ENCODE data around the gene LGR6. TPM values are rescaled to one million over a fixed set of nuclear protein-coding genes. Genes with fewer than 3 reads are reported as not detected.

LGR6 gene
- total and polyA plus RNA-seq, 2 experiments from 2014 or later: 0.66 to 0.89 TPM

DNA sequence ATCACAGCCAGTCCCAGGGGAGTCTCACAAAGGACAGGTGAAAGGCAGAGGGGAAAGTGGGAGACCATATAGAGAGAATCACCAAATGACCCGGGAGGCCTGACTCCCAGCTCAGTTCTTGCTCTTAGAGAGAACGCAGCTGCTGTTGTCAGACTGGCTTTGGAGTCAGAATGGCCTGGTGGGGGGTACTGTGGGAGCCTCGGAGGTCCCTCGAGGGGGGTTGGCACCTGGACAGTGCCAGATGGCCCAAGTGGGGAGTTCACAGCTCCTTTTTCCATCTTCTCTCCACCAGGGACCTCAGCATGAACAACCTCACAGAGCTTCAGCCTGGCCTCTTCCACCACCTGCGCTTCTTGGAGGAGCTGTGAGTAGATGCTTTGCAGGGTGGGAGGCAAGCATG lies 31.5 kb downstream of the LGR6 start:
- Histone ChIP-seq H2AFZ (no peak overlapping the region), H3K27ac (ENCODE audit: low read depth) (no peak overlapping the region), H3K79me2 (replicated peaks; ENCODE audit: insufficient read depth) (no peaks in the 10 kb centered on the region), H4K20me1 (replicated peaks; ENCODE audit: insufficient read depth) (no peaks in the 10 kb centered on the region), H3K4me3 (no peak overlapping the region), H3K27me3 (ENCODE audit: insufficient read depth) (no peaks in the 10 kb centered on the region), H3K36me3 (ENCODE audit: insufficient read depth) (no peaks in the 10 kb centered on the region), H3K9me2 (ENCODE audit: insufficient read depth) (0 out of 2 replicates have a peak, but pooled peaks cover 7% of the 10 kb centered on the region), H3K4me2 (no peak overlapping the region), H3F3A (replicated peaks; ENCODE audit: low read depth) (no peaks in the 10 kb centered on the region), H3K4me1 (ENCODE audit: insufficient read depth) (no peaks in the 10 kb centered on the region)
- Mint-ChIP-seq H3K27me3 (ENCODE audit: insufficient read depth, low read depth, poor library complexity) (peaks cover 8% of the 10 kb centered on the region), H3K9me3 (no peaks in the 10 kb centered on the region; the same call in 2 of the 3 replicates), H3K4me1 (peaks cover 14% of the 10 kb centered on the region), H3K27ac (no peak overlapping the region), H3K36me3 (ENCODE audit: low read depth) (no peaks in the 10 kb centered on the region), H3K4me3 (no peak overlapping the region)
- ATAC-seq: no peak
- TF ChIP-seq NANOG (IDR thresholded peaks at IDR 0.05; ENCODE audit: borderline replicate concordance): no peak
- TF ChIP-seq POLR2AphosphoS5 (IDR thresholded peaks at IDR 0.05; ENCODE audit: low read depth): no peak
- DNase-seq (ENCODE audit: low spot score): no peak

DNA sequence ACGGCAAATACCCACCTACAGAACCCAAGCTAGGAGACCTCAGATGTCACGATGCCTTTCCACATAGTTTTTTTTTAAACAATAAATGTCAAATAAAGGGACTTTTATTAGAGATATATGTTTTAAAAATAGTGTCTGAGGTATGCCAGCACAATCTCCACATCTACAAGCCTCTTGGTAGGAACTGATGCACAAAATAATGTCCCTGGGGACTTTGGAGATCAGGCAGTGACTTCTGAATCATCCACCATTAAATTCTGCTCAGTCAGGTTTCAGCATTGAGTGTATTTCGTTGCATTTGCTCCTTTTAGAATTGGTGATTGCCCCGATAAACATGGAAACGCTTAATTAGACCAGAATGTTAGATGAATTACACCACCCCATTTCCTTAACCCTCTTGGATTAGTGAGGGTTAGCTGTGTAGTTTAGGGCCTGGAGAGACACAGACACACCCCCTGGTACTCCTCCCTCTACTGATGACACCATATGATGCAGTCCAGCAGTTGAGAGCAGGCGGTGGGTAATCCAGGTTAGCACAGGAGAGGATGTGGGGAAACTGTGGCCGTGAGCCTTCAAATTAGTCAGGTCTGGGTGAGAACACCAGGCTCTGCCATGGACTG lies 33.6 kb downstream of the LGR6 start:
- Histone ChIP-seq H3K27ac (ENCODE audit: low read depth) (no peak overlapping the region), H3K9me2 (ENCODE audit: insufficient read depth) (0 out of 2 replicates have a peak, but pooled peaks cover 7% of the 10 kb centered on the region), H3K79me2 (replicated peaks; ENCODE audit: insufficient read depth) (no peaks in the 10 kb centered on the region), H3K4me2 (no peak overlapping the region), H3K36me3 (ENCODE audit: insufficient read depth) (no peaks in the 10 kb centered on the region), H4K20me1 (replicated peaks; ENCODE audit: insufficient read depth) (no peaks in the 10 kb centered on the region), H3F3A (replicated peaks; ENCODE audit: low read depth) (no peaks in the 10 kb centered on the region), H2AFZ (no peak overlapping the region), H3K27me3 (ENCODE audit: insufficient read depth) (no peaks in the 10 kb centered on the region), H3K4me1 (ENCODE audit: insufficient read depth) (no peaks in the 10 kb centered on the region), H3K4me3 (no peak overlapping the region)
- ATAC-seq (no peak), DNase-seq (ENCODE audit: low spot score) (no peak)
- Mint-ChIP-seq H3K9me3 (no peaks in the 10 kb centered on the region; the same call in 2 of the 3 replicates), H3K36me3 (ENCODE audit: low read depth) (no peaks in the 10 kb centered on the region), H3K4me3 (no peak overlapping the region), H3K27me3 (ENCODE audit: insufficient read depth, low read depth, poor library complexity) (peaks cover 5% of the 10 kb centered on the region), H3K27ac (no peak overlapping the region), H3K4me1 (peaks cover 4% of the 10 kb centered on the region; the same call in 2 of the 3 replicates)
- no peak for TF ChIP-seq ZNF114 (CRISPR knock-in tag; IDR thresholded peaks at IDR 0.05)
- no peak for TF ChIP-seq EZH2 (IDR thresholded peaks at IDR 0.05; ENCODE audit: low read depth, unreplicated experiment)
- no peak for TF ChIP-seq ZNF331 (CRISPR knock-in tag; IDR thresholded peaks at IDR 0.05; ENCODE audit: low read depth)
- no peak for TF ChIP-seq JUNB (IDR thresholded peaks at IDR 0.05; ENCODE audit: unreplicated experiment)
- TF ChIP-seq EZH2phosphoT487 (IDR thresholded peaks at IDR 0.05; ENCODE audit: unreplicated experiment): no peak
- TF ChIP-seq, protein P1, sequence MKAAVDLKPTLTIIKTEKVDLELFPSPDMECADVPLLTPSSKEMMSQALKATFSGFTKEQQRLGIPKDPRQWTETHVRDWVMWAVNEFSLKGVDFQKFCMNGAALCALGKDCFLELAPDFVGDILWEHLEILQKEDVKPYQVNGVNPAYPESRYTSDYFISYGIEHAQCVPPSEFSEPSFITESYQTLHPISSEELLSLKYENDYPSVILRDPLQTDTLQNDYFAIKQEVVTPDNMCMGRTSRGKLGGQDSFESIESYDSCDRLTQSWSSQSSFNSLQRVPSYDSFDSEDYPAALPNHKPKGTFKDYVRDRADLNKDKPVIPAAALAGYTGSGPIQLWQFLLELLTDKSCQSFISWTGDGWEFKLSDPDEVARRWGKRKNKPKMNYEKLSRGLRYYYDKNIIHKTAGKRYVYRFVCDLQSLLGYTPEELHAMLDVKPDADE (IDR thresholded peaks at IDR 0.05): no peak
- TF ChIP-seq, protein P2, sequence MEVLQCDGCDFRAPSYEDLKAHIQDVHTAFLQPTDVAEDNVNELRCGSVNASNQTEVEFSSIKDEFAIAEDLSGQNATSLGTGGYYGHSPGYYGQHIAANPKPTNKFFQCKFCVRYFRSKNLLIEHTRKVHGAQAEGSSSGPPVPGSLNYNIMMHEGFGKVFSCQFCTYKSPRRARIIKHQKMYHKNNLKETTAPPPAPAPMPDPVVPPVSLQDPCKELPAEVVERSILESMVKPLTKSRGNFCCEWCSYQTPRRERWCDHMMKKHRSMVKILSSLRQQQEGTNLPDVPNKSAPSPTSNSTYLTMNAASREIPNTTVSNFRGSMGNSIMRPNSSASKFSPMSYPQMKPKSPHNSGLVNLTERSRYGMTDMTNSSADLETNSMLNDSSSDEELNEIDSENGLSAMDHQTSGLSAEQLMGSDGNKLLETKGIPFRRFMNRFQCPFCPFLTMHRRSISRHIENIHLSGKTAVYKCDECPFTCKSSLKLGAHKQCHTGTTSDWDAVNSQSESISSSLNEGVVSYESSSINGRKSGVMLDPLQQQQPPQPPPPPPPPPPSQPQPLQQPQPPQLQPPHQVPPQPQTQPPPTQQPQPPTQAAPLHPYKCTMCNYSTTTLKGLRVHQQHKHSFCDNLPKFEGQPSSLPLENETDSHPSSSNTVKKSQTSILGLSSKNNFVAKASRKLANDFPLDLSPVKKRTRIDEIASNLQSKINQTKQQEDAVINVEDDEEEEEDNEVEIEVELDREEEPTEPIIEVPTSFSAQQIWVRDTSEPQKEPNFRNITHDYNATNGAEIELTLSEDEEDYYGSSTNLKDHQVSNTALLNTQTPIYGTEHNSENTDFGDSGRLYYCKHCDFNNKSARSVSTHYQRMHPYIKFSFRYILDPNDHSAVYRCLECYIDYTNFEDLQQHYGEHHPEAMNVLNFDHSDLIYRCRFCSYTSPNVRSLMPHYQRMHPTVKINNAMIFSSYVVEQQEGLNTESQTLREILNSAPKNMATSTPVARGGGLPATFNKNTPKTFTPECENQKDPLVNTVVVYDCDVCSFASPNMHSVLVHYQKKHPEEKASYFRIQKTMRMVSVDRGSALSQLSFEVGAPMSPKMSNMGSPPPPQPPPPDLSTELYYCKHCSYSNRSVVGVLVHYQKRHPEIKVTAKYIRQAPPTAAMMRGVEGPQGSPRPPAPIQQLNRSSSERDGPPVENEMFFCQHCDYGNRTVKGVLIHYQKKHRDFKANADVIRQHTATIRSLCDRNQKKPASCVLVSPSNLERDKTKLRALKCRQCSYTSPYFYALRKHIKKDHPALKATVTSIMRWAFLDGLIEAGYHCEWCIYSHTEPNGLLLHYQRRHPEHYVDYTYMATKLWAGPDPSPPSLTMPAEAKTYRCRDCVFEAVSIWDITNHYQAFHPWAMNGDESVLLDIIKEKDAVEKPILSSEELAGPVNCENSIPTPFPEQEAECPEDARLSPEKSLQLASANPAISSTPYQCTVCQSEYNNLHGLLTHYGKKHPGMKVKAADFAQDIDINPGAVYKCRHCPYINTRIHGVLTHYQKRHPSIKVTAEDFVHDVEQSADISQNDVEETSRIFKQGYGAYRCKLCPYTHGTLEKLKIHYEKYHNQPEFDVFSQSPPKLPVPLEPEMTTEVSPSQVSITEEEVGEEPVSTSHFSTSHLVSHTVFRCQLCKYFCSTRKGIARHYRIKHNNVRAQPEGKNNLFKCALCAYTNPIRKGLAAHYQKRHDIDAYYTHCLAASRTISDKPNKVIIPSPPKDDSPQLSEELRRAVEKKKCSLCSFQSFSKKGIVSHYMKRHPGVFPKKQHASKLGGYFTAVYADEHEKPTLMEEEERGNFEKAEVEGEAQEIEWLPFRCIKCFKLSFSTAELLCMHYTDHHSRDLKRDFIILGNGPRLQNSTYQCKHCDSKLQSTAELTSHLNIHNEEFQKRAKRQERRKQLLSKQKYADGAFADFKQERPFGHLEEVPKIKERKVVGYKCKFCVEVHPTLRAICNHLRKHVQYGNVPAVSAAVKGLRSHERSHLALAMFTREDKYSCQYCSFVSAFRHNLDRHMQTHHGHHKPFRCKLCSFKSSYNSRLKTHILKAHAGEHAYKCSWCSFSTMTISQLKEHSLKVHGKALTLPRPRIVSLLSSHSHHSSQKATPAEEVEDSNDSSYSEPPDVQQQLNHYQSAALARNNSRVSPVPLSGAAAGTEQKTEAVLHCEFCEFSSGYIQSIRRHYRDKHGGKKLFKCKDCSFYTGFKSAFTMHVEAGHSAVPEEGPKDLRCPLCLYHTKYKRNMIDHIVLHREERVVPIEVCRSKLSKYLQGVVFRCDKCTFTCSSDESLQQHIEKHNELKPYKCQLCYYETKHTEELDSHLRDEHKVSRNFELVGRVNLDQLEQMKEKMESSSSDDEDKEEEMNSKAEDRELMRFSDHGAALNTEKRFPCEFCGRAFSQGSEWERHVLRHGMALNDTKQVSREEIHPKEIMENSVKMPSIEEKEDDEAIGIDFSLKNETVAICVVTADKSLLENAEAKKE (CRISPR knock-in tag; IDR thresholded peaks at IDR 0.05): no peak
- TF ChIP-seq POLR2AphosphoS5 (IDR thresholded peaks at IDR 0.05; ENCODE audit: low read depth): no peak
- TF ChIP-seq CREB1 (CRISPR knock-in tag; IDR thresholded peaks at IDR 0.05; ENCODE audit: low read depth): no peak
- TF ChIP-seq NANOG (IDR thresholded peaks at IDR 0.05; ENCODE audit: borderline replicate concordance): no peak
- TF ChIP-seq, protein P3, sequence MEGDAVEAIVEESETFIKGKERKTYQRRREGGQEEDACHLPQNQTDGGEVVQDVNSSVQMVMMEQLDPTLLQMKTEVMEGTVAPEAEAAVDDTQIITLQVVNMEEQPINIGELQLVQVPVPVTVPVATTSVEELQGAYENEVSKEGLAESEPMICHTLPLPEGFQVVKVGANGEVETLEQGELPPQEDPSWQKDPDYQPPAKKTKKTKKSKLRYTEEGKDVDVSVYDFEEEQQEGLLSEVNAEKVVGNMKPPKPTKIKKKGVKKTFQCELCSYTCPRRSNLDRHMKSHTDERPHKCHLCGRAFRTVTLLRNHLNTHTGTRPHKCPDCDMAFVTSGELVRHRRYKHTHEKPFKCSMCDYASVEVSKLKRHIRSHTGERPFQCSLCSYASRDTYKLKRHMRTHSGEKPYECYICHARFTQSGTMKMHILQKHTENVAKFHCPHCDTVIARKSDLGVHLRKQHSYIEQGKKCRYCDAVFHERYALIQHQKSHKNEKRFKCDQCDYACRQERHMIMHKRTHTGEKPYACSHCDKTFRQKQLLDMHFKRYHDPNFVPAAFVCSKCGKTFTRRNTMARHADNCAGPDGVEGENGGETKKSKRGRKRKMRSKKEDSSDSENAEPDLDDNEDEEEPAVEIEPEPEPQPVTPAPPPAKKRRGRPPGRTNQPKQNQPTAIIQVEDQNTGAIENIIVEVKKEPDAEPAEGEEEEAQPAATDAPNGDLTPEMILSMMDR (conservative IDR thresholded peaks at IDR 0.05; ENCODE audit: low read depth in 2 of 2): no peak
- no peak for TF ChIP-seq STAT1 (IDR thresholded peaks at IDR 0.05; ENCODE audit: unreplicated experiment)

Data from GM23338 (cell line).